ENCODE data around the gene SOX18. TPM values are rescaled to one million over a fixed set of nuclear protein-coding genes. Genes with fewer than 3 reads are reported as not detected.
A peak's percentile ranks its signal among the peaks of the same experiment; 100 is the strongest.

SOX18 gene
- total and polyA plus RNA-seq, 2 of the 13 experiments (the other 11 are each of a cell fraction or from before 2014, with no cell fraction given): 1.6 to 1.9 TPM

DNA sequence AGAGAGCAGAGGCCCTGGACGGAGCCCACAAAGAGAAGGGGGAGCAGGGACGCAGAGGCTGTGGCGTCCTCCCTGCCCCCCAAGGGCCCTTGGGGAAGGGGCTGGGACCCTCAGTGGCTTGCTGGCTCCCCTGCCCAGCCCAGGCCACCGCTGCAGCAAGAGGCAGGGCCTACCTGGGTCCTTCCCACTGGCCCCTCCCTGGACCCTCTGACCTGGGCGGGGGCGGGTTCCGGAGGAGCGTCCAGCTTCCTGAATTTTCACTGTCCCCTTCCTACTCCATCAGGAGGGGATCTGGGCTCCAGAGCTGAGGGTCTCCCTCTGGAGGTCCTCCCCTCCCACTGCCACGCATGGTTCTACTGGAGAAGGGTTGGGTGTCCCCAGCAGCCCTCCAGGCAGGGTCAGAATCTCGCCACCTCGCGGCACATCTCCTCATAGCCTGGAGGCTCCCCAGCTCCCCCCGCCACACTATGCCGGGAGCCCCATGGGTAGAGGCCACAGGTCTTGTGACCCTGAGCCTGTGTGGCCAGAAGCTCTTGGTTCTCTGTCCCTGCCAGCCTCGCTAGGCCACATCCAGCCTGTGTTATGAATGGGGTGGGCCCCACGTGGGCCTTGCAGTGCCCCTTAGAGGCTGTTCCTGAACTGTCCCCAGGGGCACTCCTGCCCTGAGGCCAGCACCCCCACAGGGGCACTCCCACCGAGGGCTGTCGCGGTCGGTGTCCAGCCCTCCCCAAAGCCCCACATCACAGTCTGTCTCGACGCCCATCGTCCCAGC, 1.0 kb upstream of the SOX18 start (continued):
- TF ChIP-seq ZNF142 (CRISPR knock-in tag; IDR thresholded peaks at IDR 0.05): peak; percentile 85
- TF ChIP-seq SP4 (CRISPR knock-in tag; IDR thresholded peaks at IDR 0.05): peak; percentile 87
- TF ChIP-seq ZNF557 (CRISPR knock-in tag; IDR thresholded peaks at IDR 0.05): no peak; the same call in 1 of the 2 replicates
- TF ChIP-seq MAX (IDR thresholded peaks at IDR 0.05): peak; percentile 90
- no peak for TF ChIP-seq ZBTB40 (IDR thresholded peaks at IDR 0.05)
- no peak for TF ChIP-seq ZBTB40 (CRISPR knock-in tag; IDR thresholded peaks at IDR 0.05)
- TF ChIP-seq, protein P1, sequence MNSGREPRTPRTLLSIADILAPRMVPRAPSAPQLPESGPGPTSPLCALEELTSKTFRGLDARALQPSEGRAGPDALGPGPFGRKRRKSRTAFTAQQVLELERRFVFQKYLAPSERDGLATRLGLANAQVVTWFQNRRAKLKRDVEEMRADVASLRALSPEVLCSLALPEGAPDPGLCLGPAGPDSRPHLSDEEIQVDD (CRISPR knock-in tag; IDR thresholded peaks at IDR 0.05; ENCODE audit: borderline replicate concordance): no peak
- peak; percentile 27; the same call in 1 of the 2 replicates for TF ChIP-seq ZNF224 (CRISPR knock-in tag; IDR thresholded peaks at IDR 0.05)
- TF ChIP-seq SOX13 (IDR thresholded peaks at IDR 0.05): no peak
- TF ChIP-seq SOX13 (CRISPR knock-in tag; conservative IDR thresholded peaks at IDR 0.05 in 1 of 2, IDR thresholded peaks at IDR 0.05 in 1 of 2): peak in 1 of 2 experiments; percentile 31; a peak in 1 of 4 replicates
- no peak for TF ChIP-seq EHMT2 (IDR thresholded peaks at IDR 0.05; ENCODE audit: borderline replicate concordance, low read depth, low read length)
- TF ChIP-seq ZNF230 (CRISPR knock-in tag; IDR thresholded peaks at IDR 0.05): no peak; the same call in 1 of the 2 replicates
- TF ChIP-seq ETV5 (CRISPR knock-in tag; IDR thresholded peaks at IDR 0.05; ENCODE audit: borderline replicate concordance): peak; percentile 79

Measured in HepG2 (cell line).